Endothelial cell of umbilical vein (primary cell): Measurements from ENCODE around the gene PDHX. TPM values are rescaled to one million over a fixed set of nuclear protein-coding genes. Genes with fewer than 3 reads are reported as not detected.

Experiments used
- BruUV-seq: library from RNA; stranded (reverse); fragments of 400-500 nt; replicated peaks from 2 replicates; lab custom pipeline; 2021; lab: Mats Ljungman, UMichigan
- CTCF ChIA-PET: fragments of 300-600, 350-600 bp; sonication (Branson Sonifier 250); formaldehyde crosslinking; loops from one replicate; lab custom pipeline; 2021; ENCODE audit warnings: antibody characterized with exemption, inconsistent platforms; lab: Charles Lee
- POLR2A ChIA-PET: fragments of 300-600, 350-600 bp; sonication (Branson Sonifier 250); formaldehyde crosslinking; loops from one replicate; lab custom pipeline; 2021; ENCODE audit warnings: antibody characterized with exemption, inconsistent platforms; lab: Charles Lee
- DNase-seq: peaks from one replicate; pipeline ENCODE4 v3.0.0-alpha.2; 2011; ENCODE audit warnings: low read depth, low spot score
- FAIRE-seq: peaks from 2 replicates; lab custom pipeline; 2011; peaks lifted over from hg19 to GRCh38; lab: Jason Lieb, UNC
- H2AFZ ChIP-seq: 2 replicates; pipeline ENCODE4 v1.6.0; 2012; ENCODE audit warnings: low read depth, low read length, control low read depth, inconsistent platforms
- H3K27ac ChIP-seq: 2 replicates; pipeline ENCODE4 v1.5.1; 2011; ENCODE audit warnings: low read depth, mild to moderate bottlenecking, control low read depth, low read length, moderate library complexity; ENCODE audit not compliant: insufficient read depth
- H3K27me3 ChIP-seq, 2 experiments: 2 replicates each; pipeline versions ENCODE4 v1.6.0 to v1.6.1; 2011; ENCODE audit warnings: low read length in 2 of 2, mixed read lengths in 1 of 2; ENCODE audit not compliant: control insufficient read depth in 2 of 2, insufficient read depth in 2 of 2
- H3K36me3 ChIP-seq, 2 experiments: 2 replicates in 1 of 2; 3 replicates in 1 of 2; pipeline ENCODE4 v1.5.1; 2011; ENCODE audit warnings: low read length in 2 of 2, mild to moderate bottlenecking in 1 of 2, moderate library complexity in 1 of 2; ENCODE audit not compliant: control insufficient read depth in 2 of 2, insufficient read depth in 2 of 2; ENCODE audit errors: extremely low read depth in 1 of 2
- H3K4me1 ChIP-seq: 3 replicates; pipeline ENCODE4 v1.5.1; 2011; ENCODE audit warnings: mild to moderate bottlenecking, low read length; ENCODE audit not compliant: control insufficient read depth, insufficient read depth; ENCODE audit errors: extremely low read depth
- H3K4me2 ChIP-seq: 2 replicates; pipeline ENCODE4 v1.6.1; 2011; ENCODE audit warnings: low read length, control low read depth, mixed read lengths; ENCODE audit not compliant: insufficient read depth
- H3K4me3 ChIP-seq, 3 experiments: fragments of 200-600 bp in 1 of 3; sonication (generic), shearing (Covaris generic) in 1 of 3; replicated peaks in 1 of 3; 2 replicates each; pipeline ENCODE4 v1.5.1; 2011 to 2016; ENCODE audit warnings: control low read depth in 3 of 3, low read length in 3 of 3, mild to moderate bottlenecking in 2 of 3, inconsistent platforms in 1 of 3, low read depth in 1 of 3, moderate library complexity in 1 of 3; ENCODE audit not compliant: insufficient read depth in 1 of 3
- H3K79me2 ChIP-seq: 2 replicates; pipeline ENCODE4 v1.6.0; 2012; ENCODE audit warnings: low read length, inconsistent platforms; ENCODE audit not compliant: control insufficient read depth, insufficient read depth
- H3K9ac ChIP-seq: replicated peaks from 2 replicates; pipeline ENCODE3; 2011; ENCODE audit warnings: low read length, control low read depth; ENCODE audit not compliant: insufficient read depth; ENCODE audit errors: extremely low read depth
- H3K9me1 ChIP-seq: replicated peaks from 3 replicates; pipeline ENCODE4 v1.6.0; 2011; ENCODE audit warnings: mild to moderate bottlenecking, low read length; ENCODE audit not compliant: control insufficient read depth, insufficient read depth; ENCODE audit errors: extremely low read depth
- H3K9me3 ChIP-seq: replicated peaks from 2 replicates; pipeline ENCODE4 v1.5.1; 2012; ENCODE audit warnings: low read length, inconsistent platforms; ENCODE audit not compliant: control insufficient read depth, insufficient read depth
- H4K20me1 ChIP-seq: replicated peaks from 2 replicates; pipeline ENCODE3; 2011; ENCODE audit warnings: mild to moderate bottlenecking, low read length; ENCODE audit not compliant: control insufficient read depth, insufficient read depth; ENCODE audit errors: extremely low read depth
- CTCF ChIP-seq, 2 donors: IDR thresholded peaks; 1 replicate in 1 of 2; 2 replicates in 1 of 2; pipeline ENCODE4 v1.5.1; 2011; ENCODE audit warnings: low read length in 2 of 2, mild to moderate bottlenecking in 2 of 2, moderate library complexity in 2 of 2, control low read depth in 1 of 2, inconsistent platforms in 1 of 2, low read depth in 1 of 2; ENCODE audit not compliant: insufficient read depth in 1 of 2; ENCODE audit errors: extremely low read depth in 1 of 2
- EZH2 ChIP-seq: IDR thresholded peaks from 2 replicates; pipeline ENCODE4 v1.6.1; 2012; ENCODE audit warnings: borderline replicate concordance, low read depth, mild to moderate bottlenecking, moderate library complexity, low read length, inconsistent platforms; ENCODE audit not compliant: severe bottlenecking
- FOS ChIP-seq: IDR thresholded peaks from 2 replicates; pipeline ENCODE4 v1.6.1; 2011; ENCODE audit warnings: mild to moderate bottlenecking, low read length, moderate library complexity, borderline replicate concordance; ENCODE audit not compliant: insufficient read depth
- GATA2 ChIP-seq: IDR thresholded peaks from 2 replicates; pipeline ENCODE4 v1.7.0; 2011; ENCODE audit warnings: low read depth, mild to moderate bottlenecking, moderate library complexity, mixed read lengths, low read length; ENCODE audit not compliant: insufficient read length, insufficient read depth
- JUN ChIP-seq: IDR thresholded peaks from 2 replicates; pipeline ENCODE4 v1.6.1; 2011; ENCODE audit warnings: borderline replicate concordance, low read depth; ENCODE audit not compliant: insufficient read length, insufficient read depth
- MAX ChIP-seq: IDR thresholded peaks from 2 replicates; pipeline ENCODE4 v1.6.1; 2011; ENCODE audit not compliant: insufficient read depth, insufficient read length
- MYC ChIP-seq: IDR thresholded peaks from one replicate; pipeline ENCODE4 v1.6.1; 2011; ENCODE audit warnings: mild to moderate bottlenecking, low read depth, low read length
- POLR2A ChIP-seq: IDR thresholded peaks from 2 replicates; pipeline ENCODE4 v1.6.1; 2012; ENCODE audit warnings: low read depth, mild to moderate bottlenecking, control low read depth, low read length
- POLR2AphosphoS5 ChIP-seq: IDR thresholded peaks from 2 replicates; pipeline ENCODE4 v1.6.1; 2012; ENCODE audit warnings: low read depth, mild to moderate bottlenecking, control low read depth, low read length, moderate library complexity; ENCODE audit not compliant: insufficient read depth
- dilution Hi-C: fragments of 300-500 bp; cut with MboI; formaldehyde crosslinking; loops from one replicate; pipeline ENCODE4 v1.15.0; 2019; ENCODE audit warnings: low sequenced_read_pairs; ENCODE audit not compliant: extremely low pct_ligation_motif_present
- intact Hi-C: fragments of 100-400 bp; cut with micrococcal nuclease; formaldehyde crosslinking; loops from one replicate; pipeline ENCODE4 v1.10.0; 2022
- polyA plus RNA-seq, 4 experiments: library from polyadenylated mRNA; depleted of rRNA in 3 of 4; stranded (reverse) in 3 of 4; unstranded in 1 of 4; fragments of >200 nt; gene quantifications; 2 replicates each; pipeline versions ENCODE4 v1.2.1 to v1.2.3, GENCODE V29; 2011 to 2012; ENCODE audit warnings: missing spikeins in 1 of 4
- total RNA-seq: library from RNA; stranded (reverse); gene quantifications from 2 replicates; pipeline ENCODE4 v1.2.3, GENCODE V29; 2021

Gene PDHX
- total and polyA plus RNA-seq, 2 donors (not counting 3 experiments of a cell fraction or from before 2014, with no cell fraction given) = 10.5 to 30.5 TPM

DNA sequence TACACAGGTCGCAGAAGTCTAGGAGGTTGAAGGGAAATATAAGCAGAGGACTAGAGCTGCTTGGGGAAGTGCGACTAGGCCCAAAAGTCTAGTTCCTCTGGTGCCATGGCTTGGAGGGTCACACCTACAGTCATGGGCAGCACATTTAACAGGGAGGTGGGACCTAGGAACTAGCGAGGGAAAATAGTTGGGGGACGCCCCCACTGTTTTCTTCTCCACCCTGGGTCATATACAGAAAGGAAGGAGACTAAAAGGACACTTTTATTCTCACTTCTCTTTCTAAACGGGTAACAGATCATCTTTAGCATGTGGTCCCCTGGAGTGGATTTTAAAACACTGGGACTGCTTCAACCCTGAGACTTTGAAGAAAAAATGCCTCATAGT is 16.8 kb upstream of the PDHX start:
- CTCF ChIA-PET = interaction anchor here (3.2 to 4.1 kb wide), 2 partner anchors 313 to 386 kb away, joined by 16 to 21 read pairs; partner anchors contain the start of gene ELF5

More for the DNA sequence above, 16.8 kb upstream of the PDHX start:
- no peaks in the 10 kb centered on the region for H3K4me1 ChIP-seq
- H4K20me1 ChIP-seq = no peaks in the 10 kb centered on the region
- H3K9me3 ChIP-seq = no peaks in the 10 kb centered on the region
- intact Hi-C loops (no loop called here), dilution Hi-C loops (no loop called here)
- no peak overlapping the region for H3K4me3 ChIP-seq
- no peaks in the 10 kb centered on the region for H3K27me3 ChIP-seq
- H3K79me2 ChIP-seq = no peaks in the 10 kb centered on the region
- BruUV-seq = no TSS peak
- H3K9ac ChIP-seq = no peak overlapping the region
- H2AFZ ChIP-seq = no peak overlapping the region
- H3K27ac ChIP-seq = no peak overlapping the region
- DNase-seq (no peak), FAIRE-seq (no peak)
- no peak overlapping the region for H3K4me2 ChIP-seq
- no peaks in the 10 kb centered on the region for H3K9me1 ChIP-seq
- TF ChIP-seq EZH2 = no peak
- no peak for TF ChIP-seq JUN
- no peak for TF ChIP-seq CTCF (IDR thresholded peaks at IDR 0.05; ENCODE audit: extremely low read depth in 1 of 2, insufficient read depth in 1 of 2, low read depth in 1 of 2, low read length in 2 of 2)
- TF ChIP-seq FOS = no peak
- TF ChIP-seq GATA2 = no peak
- no peak for TF ChIP-seq POLR2A
- TF ChIP-seq MAX = no peak
- TF ChIP-seq POLR2AphosphoS5 = no peak
- TF ChIP-seq MYC = no peak
- H3K36me3 ChIP-seq = no peaks in the 10 kb centered on the region
- POLR2A ChIA-PET = no interaction called here
